H9 (cell line): ENCODE data around the gene FLVCR1. TPM values are rescaled to one million over a fixed set of nuclear protein-coding genes. Genes with fewer than 3 reads are reported as not detected.

Source experiments
- DNase-seq: peaks from one replicate; pipeline ENCODE4 v3.0.0-alpha.2; 2017
- H2AFZ ChIP-seq: one replicate; pipeline ENCODE4 v1.6.1; 2013; ENCODE audit warnings: mild to moderate bottlenecking, low read length, control low read depth, moderate library complexity
- H2AK5ac ChIP-seq: 2 replicates; pipeline ENCODE4 v1.6.1; 2013; ENCODE audit warnings: low read length, control low read depth, mixed read lengths; ENCODE audit not compliant: insufficient read length
- H2BK120ac ChIP-seq: one replicate; pipeline ENCODE4 v1.6.1; 2013; ENCODE audit warnings: low read depth, mild to moderate bottlenecking, low read length, control low read depth, inconsistent platforms; ENCODE audit not compliant: poor library complexity, severe bottlenecking
- H2BK12ac ChIP-seq: 2 replicates; pipeline ENCODE4 v1.6.1; 2013; ENCODE audit warnings: low read length, control low read depth, mixed read lengths, low read depth; ENCODE audit not compliant: insufficient read length
- H2BK15ac ChIP-seq: 2 replicates; pipeline ENCODE4 v1.6.1; 2013; ENCODE audit warnings: low read depth, low read length, control low read depth
- H2BK20ac ChIP-seq: one replicate; pipeline ENCODE4 v1.6.1; 2013; ENCODE audit warnings: low read depth, mild to moderate bottlenecking, low read length, control low read depth, inconsistent platforms; ENCODE audit not compliant: poor library complexity, severe bottlenecking
- H2BK5ac ChIP-seq: 2 replicates; pipeline ENCODE4 v1.6.1; 2013; ENCODE audit warnings: low read length, control low read depth, mixed read lengths; ENCODE audit not compliant: insufficient read length
- H3K14ac ChIP-seq: 2 replicates; pipeline ENCODE4 v1.6.1; 2013; ENCODE audit warnings: low read length, control low read depth; ENCODE audit not compliant: insufficient read depth
- H3K18ac ChIP-seq: 2 replicates; pipeline ENCODE4 v1.6.1; 2013; ENCODE audit warnings: low read depth, mild to moderate bottlenecking, mixed read lengths, low read length, control low read depth; ENCODE audit not compliant: insufficient read length
- H3K23ac ChIP-seq: 2 replicates; pipeline ENCODE4 v1.6.1; 2013; ENCODE audit warnings: low read length, control low read depth, mixed read lengths, low read depth; ENCODE audit not compliant: insufficient read length
- H3K23me2 ChIP-seq: 2 replicates; pipeline ENCODE4 v1.6.1; 2013; ENCODE audit warnings: low read depth, mild to moderate bottlenecking, mixed read lengths, low read length, control low read depth; ENCODE audit not compliant: insufficient read length, poor library complexity, severe bottlenecking
- H3K27ac ChIP-seq: 2 replicates; pipeline ENCODE4 v1.5.1; 2013; ENCODE audit warnings: low read length, control low read depth, mixed read lengths, low read depth; ENCODE audit not compliant: insufficient read length
- H3K27me3 ChIP-seq: 2 replicates; pipeline ENCODE4 v1.6.1; 2013; ENCODE audit warnings: low read length, control low read depth, inconsistent platforms; ENCODE audit not compliant: insufficient read depth
- H3K4ac ChIP-seq: 2 replicates; pipeline ENCODE4 v1.6.1; 2013; ENCODE audit warnings: low read depth, mild to moderate bottlenecking, control low read depth, inconsistent platforms, low read length, moderate library complexity
- H3K4me1 ChIP-seq: 2 replicates; pipeline ENCODE4 v1.6.1; 2013; ENCODE audit warnings: low read length, control low read depth, inconsistent platforms; ENCODE audit not compliant: insufficient read depth
- H3K4me2 ChIP-seq: 2 replicates; pipeline ENCODE4 v1.6.1; 2013; ENCODE audit warnings: low read length, control low read depth, mixed read lengths; ENCODE audit not compliant: insufficient read length, insufficient read depth
- H3K56ac ChIP-seq: 2 replicates; pipeline ENCODE4 v1.6.1; 2013; ENCODE audit warnings: low read depth, mild to moderate bottlenecking, mixed read lengths, low read length, control low read depth; ENCODE audit not compliant: insufficient read length
- H3K79me1 ChIP-seq: 2 replicates; pipeline ENCODE4 v1.6.1; 2013; ENCODE audit warnings: low read depth, mild to moderate bottlenecking, moderate library complexity, low read length, control low read depth, inconsistent platforms; ENCODE audit not compliant: insufficient read depth, poor library complexity, severe bottlenecking
- H3K79me2 ChIP-seq: 2 replicates; pipeline ENCODE4 v1.6.1; 2013; ENCODE audit warnings: low read length, control low read depth, inconsistent platforms; ENCODE audit not compliant: insufficient read depth
- H3K9ac ChIP-seq: 2 replicates; pipeline ENCODE4 v1.6.1; 2013; ENCODE audit warnings: low read length, control low read depth, mixed read lengths; ENCODE audit not compliant: insufficient read length; ENCODE audit errors: extremely low read depth
- H3K9me3 ChIP-seq: one replicate; pipeline ENCODE4 v1.6.1; 2013; ENCODE audit warnings: low read depth, low read length, inconsistent platforms; ENCODE audit not compliant: control insufficient read depth
- H3T11ph ChIP-seq: one replicate; pipeline ENCODE4 v1.6.1; 2013; ENCODE audit warnings: mild to moderate bottlenecking, low read length, control low read depth, inconsistent platforms
- H4K20me1 ChIP-seq: one replicate; pipeline ENCODE4 v1.6.1; 2013; ENCODE audit not compliant: control insufficient read depth, insufficient read length, insufficient read depth
- H4K5ac ChIP-seq: 2 replicates; pipeline ENCODE4 v1.6.1; 2013; ENCODE audit warnings: low read depth, mild to moderate bottlenecking, mixed read lengths, low read length, control low read depth; ENCODE audit not compliant: insufficient read length
- H4K8ac ChIP-seq: replicated peaks from 2 replicates; pipeline ENCODE4 v1.6.1; 2013; ENCODE audit warnings: low read length, control low read depth, mixed read lengths, low read depth; ENCODE audit not compliant: insufficient read length
- H4K91ac ChIP-seq: 2 replicates; pipeline ENCODE4 v1.6.1; 2013; ENCODE audit warnings: low read depth, mild to moderate bottlenecking, moderate library complexity, mixed read lengths, low read length, control low read depth; ENCODE audit not compliant: insufficient read length
- H3K27ac Mint-ChIP-seq, 3 experiments: 2 replicates in 2 of 3; 3 replicates in 1 of 3; pipeline ENCODE4 v1.8.0; 2020 to 2021; ENCODE audit warnings: mixed read lengths in 3 of 3, mild to moderate bottlenecking in 1 of 3, moderate library complexity in 1 of 3
- H3K27me3 Mint-ChIP-seq: 2 replicates; pipeline ENCODE4 v1.8.0; 2021; ENCODE audit warnings: low read depth, mild to moderate bottlenecking, moderate library complexity, mixed read lengths
- H3K36me3 Mint-ChIP-seq, 3 experiments: 2 replicates in 2 of 3; 3 replicates in 1 of 3; pipeline ENCODE4 v1.8.0; 2020 to 2021; ENCODE audit warnings: low read depth in 3 of 3, mixed read lengths in 3 of 3; ENCODE audit not compliant: insufficient read depth in 1 of 3
- H3K4me1 Mint-ChIP-seq, 2 experiments: 2 replicates each; pipeline ENCODE4 v1.8.0; 2020; ENCODE audit warnings: mixed read lengths in 2 of 2
- H3K4me3 Mint-ChIP-seq, 2 experiments: 2 replicates in 1 of 2; 3 replicates in 1 of 2; pipeline ENCODE4 v1.8.0; 2020 to 2021; ENCODE audit warnings: mild to moderate bottlenecking in 2 of 2, mixed read lengths in 2 of 2, moderate library complexity in 1 of 2
- H3K9me3 Mint-ChIP-seq, 2 experiments: 2 replicates in 1 of 2; 3 replicates in 1 of 2; pipeline ENCODE4 v1.8.0; 2020; ENCODE audit warnings: mild to moderate bottlenecking in 2 of 2, mixed read lengths in 2 of 2, moderate library complexity in 1 of 2
- WGBS: extraction: QIAGEN DNeasy Blood & Tissue Kit; methylation state at CpG from one replicate; pipeline ENCODE4 v1.1.7; 2013; ENCODE audit warnings: missing lambda C conversion rate, low lambda C conversion rate, mixed read lengths; ENCODE audit not compliant: insufficient read length; ENCODE audit errors: extremely low coverage; 5-methylcytosine and 5-hydroxymethylcytosine counted together
- total RNA-seq: library from RNA; stranded (reverse); gene quantifications from 2 replicates; pipeline ENCODE4 v1.2.1, GENCODE V29; 2021
- TF ChIP-seq, protein P1 (sequence below): fragments of 200-600 bp; sonication (generic); conservative IDR thresholded peaks from 3 replicates; pipeline ENCODE4 v1.8.0; 2021; ENCODE audit warnings: antibody characterized with exemption, mild to moderate bottlenecking

Gene FLVCR1
- total RNA-seq, 1 experiment from 2014 or later: 55.2 TPM

DNA sequence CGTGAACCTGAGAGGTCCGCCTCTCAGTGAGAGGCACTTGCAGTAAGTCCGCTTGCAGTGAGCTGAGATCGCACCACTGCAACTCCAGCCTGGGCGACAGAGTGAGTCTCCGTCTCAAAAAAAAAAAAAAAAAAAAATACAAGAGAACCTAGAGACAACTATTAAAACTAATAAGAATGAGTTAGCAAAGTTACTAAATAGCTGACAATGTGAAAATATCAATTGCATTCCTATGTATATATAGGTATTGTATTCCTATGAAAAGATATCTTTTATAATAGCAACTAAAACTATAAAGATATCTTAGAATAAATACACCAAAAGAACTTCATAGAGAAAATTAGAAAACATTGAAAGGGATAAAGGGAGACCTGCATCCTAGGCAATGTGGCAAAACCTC, 20.3 kb downstream of the FLVCR1 start:
- no peaks in the 10 kb centered on the region for H3K9me3 ChIP-seq
- no peak for DNase-seq
- no peak overlapping the region for H3K27ac ChIP-seq
- no peak overlapping the region for H2AK5ac ChIP-seq
- no peaks in the 10 kb centered on the region for H3K79me2 ChIP-seq
- H3K23ac ChIP-seq: no peak overlapping the region
- H3T11ph ChIP-seq: no peak overlapping the region
- peaks cover 2% of the 10 kb centered on the region; the same call in 1 of the 2 replicates for H3K4me1 ChIP-seq
- H4K91ac ChIP-seq: no peak overlapping the region
- no peaks in the 10 kb centered on the region for H4K20me1 ChIP-seq
- no peak overlapping the region for H3K9ac ChIP-seq
- no peak overlapping the region for H3K14ac ChIP-seq
- no peak overlapping the region for H3K18ac ChIP-seq
- no peak overlapping the region for H2BK15ac ChIP-seq
- Mint-ChIP-seq H3K9me3 (no peaks in the 10 kb centered on the region; a peak in 2 of 5 replicates), H3K27me3 (no peaks in the 10 kb centered on the region), H3K4me3 (no peak overlapping the region), H3K4me1 (peaks cover 18 to 21% of the 10 kb centered on the region in 2 experiments), H3K36me3 (peaks cover 53 to 77% (median 76%) of the 10 kb centered on the region in 3 experiments), H3K27ac (peak overlapping the region in 2 of 3 experiments; percentile 28 to 80; a peak in 2 of 7 replicates)
- H2AFZ ChIP-seq: no peak overlapping the region
- H2BK20ac ChIP-seq: no peak overlapping the region
- no peak overlapping the region for H4K5ac ChIP-seq
- H4K8ac ChIP-seq: no peak overlapping the region
- no peaks in the 10 kb centered on the region for H3K79me1 ChIP-seq
- H3K23me2 ChIP-seq: no peaks in the 10 kb centered on the region
- WGBS: no CpG with 5 or more reads among the region's 6 CpGs
- no peak overlapping the region for H3K4me2 ChIP-seq
- H2BK120ac ChIP-seq: no peak overlapping the region
- H3K56ac ChIP-seq: no peak overlapping the region
- no peak overlapping the region for H3K4ac ChIP-seq
- TF ChIP-seq, protein P1, sequence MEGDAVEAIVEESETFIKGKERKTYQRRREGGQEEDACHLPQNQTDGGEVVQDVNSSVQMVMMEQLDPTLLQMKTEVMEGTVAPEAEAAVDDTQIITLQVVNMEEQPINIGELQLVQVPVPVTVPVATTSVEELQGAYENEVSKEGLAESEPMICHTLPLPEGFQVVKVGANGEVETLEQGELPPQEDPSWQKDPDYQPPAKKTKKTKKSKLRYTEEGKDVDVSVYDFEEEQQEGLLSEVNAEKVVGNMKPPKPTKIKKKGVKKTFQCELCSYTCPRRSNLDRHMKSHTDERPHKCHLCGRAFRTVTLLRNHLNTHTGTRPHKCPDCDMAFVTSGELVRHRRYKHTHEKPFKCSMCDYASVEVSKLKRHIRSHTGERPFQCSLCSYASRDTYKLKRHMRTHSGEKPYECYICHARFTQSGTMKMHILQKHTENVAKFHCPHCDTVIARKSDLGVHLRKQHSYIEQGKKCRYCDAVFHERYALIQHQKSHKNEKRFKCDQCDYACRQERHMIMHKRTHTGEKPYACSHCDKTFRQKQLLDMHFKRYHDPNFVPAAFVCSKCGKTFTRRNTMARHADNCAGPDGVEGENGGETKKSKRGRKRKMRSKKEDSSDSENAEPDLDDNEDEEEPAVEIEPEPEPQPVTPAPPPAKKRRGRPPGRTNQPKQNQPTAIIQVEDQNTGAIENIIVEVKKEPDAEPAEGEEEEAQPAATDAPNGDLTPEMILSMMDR: no peak
- H2BK12ac ChIP-seq: no peak overlapping the region
- no peak overlapping the region for H2BK5ac ChIP-seq
- H3K27me3 ChIP-seq: no peaks in the 10 kb centered on the region
